Loucy (cell line): Measurements from ENCODE around the gene DNAJC8.

Source experiments
- CTCF ChIP-seq: fragments of 200-600 bp; sonication (generic); conservative IDR thresholded peaks from 2 replicates; pipeline ENCODE4 v1.5.1; 2014; ENCODE audit warnings: mild to moderate bottlenecking, antibody characterized with exemption, low read length
- EZH2phosphoT487 ChIP-seq: fragments of 200-600 bp; IDR thresholded peaks from 2 replicates; pipeline ENCODE4 v1.6.1; 2018; ENCODE audit warnings: antibody characterized with exemption, mild to moderate bottlenecking, moderate library complexity, borderline replicate concordance

DNA sequence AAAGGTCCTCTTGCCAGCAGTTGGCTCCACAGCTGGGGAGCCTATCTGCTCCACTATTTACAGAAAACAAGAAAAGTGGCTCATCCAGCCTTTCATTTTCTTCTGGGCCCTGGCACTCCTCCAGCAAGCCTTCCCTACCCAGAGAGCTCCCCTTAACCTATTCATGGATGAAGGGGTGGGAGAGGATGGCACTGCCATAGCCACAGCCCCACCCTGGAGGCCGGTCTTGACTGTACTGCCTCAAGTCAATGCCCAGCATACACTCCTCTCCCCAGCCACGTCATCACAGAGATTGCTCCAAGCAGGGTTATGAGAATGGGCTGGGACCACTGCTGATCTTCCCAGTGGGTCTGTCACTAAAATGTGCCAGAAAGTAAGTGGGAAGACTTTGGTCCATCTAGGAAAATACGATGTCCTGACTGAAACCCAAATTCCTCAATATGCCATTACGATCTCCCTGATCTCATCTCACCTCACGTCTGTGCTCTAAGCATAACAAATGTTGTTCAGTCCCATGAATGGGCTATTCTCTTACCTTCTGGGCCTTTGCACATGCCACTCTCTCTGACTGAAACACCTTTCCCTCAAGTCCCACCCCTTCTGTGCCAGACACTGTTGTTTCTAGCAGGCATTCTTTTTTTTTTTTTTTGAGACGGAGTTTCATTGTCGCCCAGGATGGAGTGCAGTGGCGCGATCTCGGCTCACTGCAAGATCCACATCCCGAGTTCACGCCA lies 35.0 kb downstream of the DNAJC8 start:
- TF ChIP-seq CTCF (no peak), EZH2phosphoT487 (no peak)
